GM12872 (cell line): ENCODE measurements around the gene DERL2.

Experiments used
- TF ChIP-seq, protein P1 (sequence below): IDR thresholded peaks from 3 replicates; pipeline ENCODE4 v1.5.1; 2011; ENCODE audit warnings: low read depth, mild to moderate bottlenecking, low read length, moderate library complexity; ENCODE audit not compliant: insufficient read depth

The DERL2 gene

GRCh38 chr17:5510771-5511170, 24.8 kb upstream of the DERL2 start:
- TF ChIP-seq, protein P1, sequence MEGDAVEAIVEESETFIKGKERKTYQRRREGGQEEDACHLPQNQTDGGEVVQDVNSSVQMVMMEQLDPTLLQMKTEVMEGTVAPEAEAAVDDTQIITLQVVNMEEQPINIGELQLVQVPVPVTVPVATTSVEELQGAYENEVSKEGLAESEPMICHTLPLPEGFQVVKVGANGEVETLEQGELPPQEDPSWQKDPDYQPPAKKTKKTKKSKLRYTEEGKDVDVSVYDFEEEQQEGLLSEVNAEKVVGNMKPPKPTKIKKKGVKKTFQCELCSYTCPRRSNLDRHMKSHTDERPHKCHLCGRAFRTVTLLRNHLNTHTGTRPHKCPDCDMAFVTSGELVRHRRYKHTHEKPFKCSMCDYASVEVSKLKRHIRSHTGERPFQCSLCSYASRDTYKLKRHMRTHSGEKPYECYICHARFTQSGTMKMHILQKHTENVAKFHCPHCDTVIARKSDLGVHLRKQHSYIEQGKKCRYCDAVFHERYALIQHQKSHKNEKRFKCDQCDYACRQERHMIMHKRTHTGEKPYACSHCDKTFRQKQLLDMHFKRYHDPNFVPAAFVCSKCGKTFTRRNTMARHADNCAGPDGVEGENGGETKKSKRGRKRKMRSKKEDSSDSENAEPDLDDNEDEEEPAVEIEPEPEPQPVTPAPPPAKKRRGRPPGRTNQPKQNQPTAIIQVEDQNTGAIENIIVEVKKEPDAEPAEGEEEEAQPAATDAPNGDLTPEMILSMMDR, result no peak

- TF ChIP-seq, protein P1, result no peak
These were observed 23.5 kb upstream of the DERL2 start for GRCh38 chr17:5509482-5509881.

DNA sequence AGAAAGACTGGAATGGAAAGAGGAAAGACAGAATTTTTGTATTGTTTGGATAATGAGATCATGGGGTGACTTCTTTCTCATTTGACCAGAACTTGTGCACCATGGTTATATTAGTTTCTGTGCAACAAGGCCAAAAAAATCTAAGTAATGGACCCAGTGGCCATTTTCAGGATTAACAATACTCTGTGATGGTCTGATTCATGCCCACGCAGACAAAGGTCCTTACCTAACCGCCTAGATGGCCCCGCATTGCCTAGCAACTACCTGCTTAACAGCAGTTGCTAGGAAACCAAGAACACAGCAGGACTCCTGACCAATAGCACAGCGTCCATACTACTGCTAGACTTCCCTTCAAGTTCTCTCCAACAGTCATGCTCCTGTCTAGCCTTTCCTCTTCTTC, 22.8 kb upstream of the DERL2 start:
- TF ChIP-seq, protein P1, result no peak

DNA sequence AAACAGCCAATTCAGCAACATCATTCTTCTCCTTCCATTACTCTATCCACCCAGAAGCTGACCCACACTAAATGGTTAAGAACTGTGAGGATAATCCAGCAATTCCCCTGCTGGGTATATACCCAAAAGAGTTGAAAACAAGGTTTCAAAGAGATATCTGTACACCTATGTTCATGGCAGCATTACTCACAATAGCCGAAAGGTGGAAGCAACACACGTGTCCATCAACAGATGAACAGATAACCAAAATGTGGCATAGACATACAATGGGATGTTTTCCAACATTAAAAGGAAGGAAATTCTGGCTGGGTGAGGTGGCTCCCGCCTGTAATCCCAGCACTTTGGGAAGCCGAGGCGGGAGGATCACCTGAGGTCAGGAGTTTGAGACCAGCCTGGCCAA, 20.3 kb upstream of the DERL2 start:
- TF ChIP-seq, protein P1, result no peak

DNA sequence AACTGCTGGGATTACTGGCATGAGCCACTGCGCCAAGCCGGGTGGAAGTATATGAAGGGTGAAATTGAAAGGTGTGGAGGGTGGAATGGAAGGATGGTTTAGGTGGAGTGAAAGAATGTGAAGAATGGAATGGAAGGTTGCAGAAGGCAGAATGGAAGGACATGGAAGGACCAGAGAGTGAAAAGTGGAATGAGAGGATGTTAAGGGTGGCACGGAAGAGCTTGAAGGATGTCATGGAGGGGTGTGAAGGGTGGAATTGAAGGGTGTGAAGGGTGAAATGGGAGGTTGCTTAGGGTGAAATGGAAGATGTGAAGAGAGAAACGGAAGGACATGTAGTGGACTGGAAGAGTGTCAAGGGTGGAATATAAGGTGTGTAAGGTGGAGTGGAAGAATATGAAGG, 16.6 kb upstream of the DERL2 start:
- TF ChIP-seq, protein P1, result no peak

DNA sequence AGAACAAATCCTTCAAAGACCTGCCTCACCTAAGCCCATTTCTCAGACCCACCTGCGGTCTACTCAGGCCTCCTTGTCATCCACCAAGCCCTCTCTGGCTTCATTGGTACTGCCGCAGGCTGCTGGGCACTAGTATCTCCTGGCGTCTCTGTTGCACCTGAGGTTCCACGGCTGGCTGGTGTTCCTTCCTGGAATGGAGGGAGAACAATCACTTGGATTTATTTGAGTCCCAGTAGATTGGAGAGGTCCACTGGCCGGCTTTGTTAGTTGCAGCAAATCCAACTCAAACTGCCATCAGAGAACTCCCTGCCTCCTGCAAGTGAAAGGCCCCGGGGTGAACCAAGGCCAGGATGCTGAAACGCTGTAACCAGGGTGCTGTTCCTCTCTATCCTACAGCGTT, 15.7 kb upstream of the DERL2 start:
- TF ChIP-seq, protein P1, result no peak

GRCh38 chr17:5500589-5501391, 14.8 kb upstream of the DERL2 start:
- TF ChIP-seq, protein P1, result no peak

DNA sequence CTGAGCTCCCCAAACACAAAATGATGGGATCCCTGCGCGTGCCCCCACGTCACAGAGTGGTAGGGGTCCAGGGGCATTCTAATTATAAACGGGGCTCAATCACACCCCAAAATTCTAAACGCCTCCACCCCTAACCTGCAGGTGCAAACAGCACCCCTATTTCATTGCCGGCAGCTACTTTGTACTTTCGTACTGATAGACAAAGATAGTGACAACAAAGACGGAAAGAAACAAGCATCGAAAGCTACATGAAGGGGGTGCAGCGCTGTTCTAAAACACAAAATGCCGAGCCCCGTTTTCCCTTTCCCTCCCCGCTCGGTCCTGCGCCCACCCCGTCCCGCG, 14.2 kb upstream of the DERL2 start:
- TF ChIP-seq, protein P1, result no peak
